ENCODE measurements around the gene ABCA12. TPM values are rescaled to one million over a fixed set of nuclear protein-coding genes. Genes with fewer than 3 reads are reported as not detected.

ABCA12 gene
- polyA plus RNA-seq, 1 of the 3 experiments (the other 2 are of a cell fraction) = 0.07 TPM

DNA sequence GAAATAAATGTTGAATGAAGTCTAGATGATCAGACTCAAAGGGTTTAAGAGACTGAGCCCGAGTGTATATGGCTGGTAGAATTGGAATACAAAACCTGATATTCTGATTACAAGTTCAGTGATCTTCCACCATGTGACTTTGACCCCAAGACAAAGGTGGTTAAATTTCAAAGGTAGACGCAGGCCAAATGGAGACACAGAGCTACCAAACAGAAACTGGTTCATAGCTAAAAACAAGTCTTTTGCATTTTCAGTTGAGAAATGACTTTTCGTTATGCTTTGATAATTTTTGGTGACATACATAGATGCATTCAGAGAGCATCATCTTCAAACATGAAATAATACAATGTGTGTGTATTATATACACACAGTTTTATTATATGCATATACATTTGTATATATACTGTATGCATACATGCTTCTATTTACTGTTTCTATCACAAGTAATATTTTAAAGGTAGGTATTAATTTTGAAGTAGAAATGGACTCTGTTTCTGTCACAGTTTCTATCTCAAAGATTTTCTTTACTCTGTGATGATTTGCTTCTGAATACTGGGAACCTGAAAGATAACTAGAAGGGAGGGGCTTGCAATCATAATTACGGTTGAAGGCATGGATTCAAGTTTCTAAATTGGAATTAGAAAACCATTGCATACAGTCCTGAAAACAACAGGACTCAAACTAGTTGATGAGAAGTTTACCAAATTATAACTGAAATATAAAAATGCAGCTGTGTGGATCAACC, 142.3 kb downstream of the ABCA12 start:
- Histone ChIP-seq H2AFZ (ENCODE audit: low read depth) (no peak overlapping the region), H4K20me1 (ENCODE audit: insufficient read depth) (no peaks in the 10 kb centered on the region), H3K4me2 (no peak overlapping the region), H3K27ac (ENCODE audit: low read depth in 2 of 2, low read length in 1 of 2) (no peak overlapping the region), H3K79me2 (ENCODE audit: insufficient read depth) (no peaks in the 10 kb centered on the region), H3F3A (replicated peaks; ENCODE audit: insufficient read depth) (no peaks in the 10 kb centered on the region), H3K4me3 (ENCODE audit: low read depth in 2 of 2, low read length in 1 of 2) (no peak overlapping the region), H3K4me1 (ENCODE audit: control insufficient read depth in 1 of 2, insufficient read depth in 2 of 2, low read depth in 1 of 2, low read length in 1 of 2) (no peaks in the 10 kb centered on the region; a peak in 1 of 4 replicates), H3K9me3 (no peaks in the 10 kb centered on the region), H3K27me3 (ENCODE audit: insufficient read depth) (no peaks in the 10 kb centered on the region), H3K9ac (no peak overlapping the region), H3K36me3 (replicated peaks in 1 of 2; ENCODE audit: control insufficient read depth in 1 of 2, insufficient read depth in 2 of 2, low read length in 1 of 2) (no peaks in the 10 kb centered on the region), H3K9me2 (no peaks in the 10 kb centered on the region)
- DNase-seq = no peak
- CTCF ChIA-PET = no interaction called here
- POLR2A ChIA-PET = no interaction called here
- no peak for TF ChIP-seq RCOR1 (IDR thresholded peaks at IDR 0.05; ENCODE audit: low read length)
- no peak for TF ChIP-seq RXRA (IDR thresholded peaks at IDR 0.05; ENCODE audit: borderline replicate concordance, low read depth)
- no peak for TF ChIP-seq GABPA (IDR thresholded peaks at IDR 0.05; ENCODE audit: low read depth)
- no peak for TF ChIP-seq ELF1 (IDR thresholded peaks at IDR 0.05)
- TF ChIP-seq, protein P1, sequence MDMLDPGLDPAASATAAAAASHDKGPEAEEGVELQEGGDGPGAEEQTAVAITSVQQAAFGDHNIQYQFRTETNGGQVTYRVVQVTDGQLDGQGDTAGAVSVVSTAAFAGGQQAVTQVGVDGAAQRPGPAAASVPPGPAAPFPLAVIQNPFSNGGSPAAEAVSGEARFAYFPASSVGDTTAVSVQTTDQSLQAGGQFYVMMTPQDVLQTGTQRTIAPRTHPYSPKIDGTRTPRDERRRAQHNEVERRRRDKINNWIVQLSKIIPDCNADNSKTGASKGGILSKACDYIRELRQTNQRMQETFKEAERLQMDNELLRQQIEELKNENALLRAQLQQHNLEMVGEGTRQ (IDR thresholded peaks at IDR 0.05; ENCODE audit: borderline replicate concordance, low read depth, low read length) = no peak
- TF ChIP-seq RAD21 (IDR thresholded peaks at IDR 0.05; ENCODE audit: low read length) = no peak
- TF ChIP-seq, protein P2, sequence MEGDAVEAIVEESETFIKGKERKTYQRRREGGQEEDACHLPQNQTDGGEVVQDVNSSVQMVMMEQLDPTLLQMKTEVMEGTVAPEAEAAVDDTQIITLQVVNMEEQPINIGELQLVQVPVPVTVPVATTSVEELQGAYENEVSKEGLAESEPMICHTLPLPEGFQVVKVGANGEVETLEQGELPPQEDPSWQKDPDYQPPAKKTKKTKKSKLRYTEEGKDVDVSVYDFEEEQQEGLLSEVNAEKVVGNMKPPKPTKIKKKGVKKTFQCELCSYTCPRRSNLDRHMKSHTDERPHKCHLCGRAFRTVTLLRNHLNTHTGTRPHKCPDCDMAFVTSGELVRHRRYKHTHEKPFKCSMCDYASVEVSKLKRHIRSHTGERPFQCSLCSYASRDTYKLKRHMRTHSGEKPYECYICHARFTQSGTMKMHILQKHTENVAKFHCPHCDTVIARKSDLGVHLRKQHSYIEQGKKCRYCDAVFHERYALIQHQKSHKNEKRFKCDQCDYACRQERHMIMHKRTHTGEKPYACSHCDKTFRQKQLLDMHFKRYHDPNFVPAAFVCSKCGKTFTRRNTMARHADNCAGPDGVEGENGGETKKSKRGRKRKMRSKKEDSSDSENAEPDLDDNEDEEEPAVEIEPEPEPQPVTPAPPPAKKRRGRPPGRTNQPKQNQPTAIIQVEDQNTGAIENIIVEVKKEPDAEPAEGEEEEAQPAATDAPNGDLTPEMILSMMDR (IDR thresholded peaks at IDR 0.05) = no peak
- TF ChIP-seq MXI1 (IDR thresholded peaks at IDR 0.05; ENCODE audit: low read depth, low read length) = no peak
- TF ChIP-seq EZH2phosphoT487 (IDR thresholded peaks at IDR 0.05; ENCODE audit: borderline replicate concordance, low read depth) = no peak
- no peak for TF ChIP-seq YY1 (IDR thresholded peaks at IDR 0.05; ENCODE audit: low read depth)
- no peak for TF ChIP-seq NRF1 (IDR thresholded peaks at IDR 0.05; ENCODE audit: low read depth, low read length)
- TF ChIP-seq, protein P3, sequence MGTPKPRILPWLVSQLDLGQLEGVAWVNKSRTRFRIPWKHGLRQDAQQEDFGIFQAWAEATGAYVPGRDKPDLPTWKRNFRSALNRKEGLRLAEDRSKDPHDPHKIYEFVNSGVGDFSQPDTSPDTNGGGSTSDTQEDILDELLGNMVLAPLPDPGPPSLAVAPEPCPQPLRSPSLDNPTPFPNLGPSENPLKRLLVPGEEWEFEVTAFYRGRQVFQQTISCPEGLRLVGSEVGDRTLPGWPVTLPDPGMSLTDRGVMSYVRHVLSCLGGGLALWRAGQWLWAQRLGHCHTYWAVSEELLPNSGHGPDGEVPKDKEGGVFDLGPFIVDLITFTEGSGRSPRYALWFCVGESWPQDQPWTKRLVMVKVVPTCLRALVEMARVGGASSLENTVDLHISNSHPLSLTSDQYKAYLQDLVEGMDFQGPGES (IDR thresholded peaks at IDR 0.05; ENCODE audit: low read depth, low read length) = no peak
- TF ChIP-seq TEAD4 (IDR thresholded peaks at IDR 0.05; ENCODE audit: borderline replicate concordance, insufficient read depth) = no peak
- TF ChIP-seq, protein P4, sequence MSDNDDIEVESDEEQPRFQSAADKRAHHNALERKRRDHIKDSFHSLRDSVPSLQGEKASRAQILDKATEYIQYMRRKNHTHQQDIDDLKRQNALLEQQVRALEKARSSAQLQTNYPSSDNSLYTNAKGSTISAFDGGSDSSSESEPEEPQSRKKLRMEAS (IDR thresholded peaks at IDR 0.05; ENCODE audit: low read depth) = no peak
- TF ChIP-seq CHD2 (IDR thresholded peaks at IDR 0.05; ENCODE audit: low read length, partially characterized antibody) = no peak
- TF ChIP-seq FOXJ3 (CRISPR knock-in tag; IDR thresholded peaks at IDR 0.05) = no peak
- whole genome bisulfite sequencing (ENCODE audit: low lambda C conversion rate) = 56% methylated on average over 4 of the region's 4 CpGs
